Right lobe of liver (tissue), 6 donors: Measurements from ENCODE around the gene CYP20A1. TPM values are rescaled to one million over a fixed set of nuclear protein-coding genes. Genes with fewer than 3 reads are reported as not detected.

Experiments
- ATAC-seq, 4 donors: fragments of 200-7000 bp; cut with Tn5 transposase; one replicate each; pipeline ENCODE4 v1.9.1; 2020; ENCODE audit warnings: mild to moderate bottlenecking in 4 of 4, moderate library complexity in 4 of 4
- DNase-seq, 3 donors: peaks; one replicate each; pipeline ENCODE4 v3.0.0-alpha.2; 2020
- H3K27ac ChIP-seq, 3 donors: fragments of 200-600 bp; one replicate each; pipeline ENCODE4 v1.8.0; 2022
- H3K27me3 ChIP-seq, 2 donors: fragments of 200-600 bp; one replicate each; pipeline ENCODE4 v1.8.0; 2022
- H3K36me3 ChIP-seq, 4 donors: fragments of 200-600 bp; sonication (generic) in 1 of 4; one replicate each; pipeline versions ENCODE4 v1.5.1 to v1.8.0; 2017 to 2022; ENCODE audit warnings: control low read depth in 1 of 4
- H3K4me1 ChIP-seq, 4 donors: fragments of 200-600 bp; sonication (generic) in 1 of 4; one replicate each; pipeline versions ENCODE4 v1.5.1 to v1.8.0; 2017 to 2022; ENCODE audit warnings: control low read depth in 1 of 4
- H3K4me3 ChIP-seq, 3 donors: fragments of 200-600 bp; one replicate each; pipeline ENCODE4 v1.8.0; 2022
- H3K9me3 ChIP-seq, 4 donors: fragments of 200-600 bp; sonication (generic) in 1 of 4; one replicate each; pipeline versions ENCODE4 v1.5.1 to v1.8.0; 2017 to 2022; ENCODE audit warnings: control low read depth in 1 of 4
- CTCF ChIP-seq, 4 donors: fragments of 200-600 bp in 3 of 4; fragments of 450-650 bp in 1 of 4; IDR thresholded peaks; one replicate each; pipeline versions ENCODE4 v1.5.1 to v1.8.0; 2016 to 2022; ENCODE audit warnings: antibody characterized with exemption in 4 of 4, mild to moderate bottlenecking in 2 of 4
- POLR2A ChIP-seq: fragments of 450-650 bp; IDR thresholded peaks from one replicate; pipeline ENCODE4 v1.6.1; 2017; ENCODE audit warnings: antibody characterized with exemption, mild to moderate bottlenecking
- WGBS: methylation state at CpG from one replicate; pipeline ENCODE4 v1.1.6; 2018; ENCODE audit warnings: low coverage, low lambda C conversion rate; ENCODE audit not compliant: insufficient coverage; ENCODE audit errors: missing lambda C conversion rate; 5-methylcytosine and 5-hydroxymethylcytosine counted together
- intact Hi-C, 2 donors: fragments of 100-400 bp; cut with DNase I; formaldehyde crosslinking; loops; one replicate each; pipeline versions ENCODE4 v1.11.2 to v1.14.1; 2022
- small RNA-seq, 2 experiments: library from RNA; depleted of rRNA; stranded (forward); fragments of <200 nt; gene quantifications; one replicate each; pipeline ENCODE3, GENCODE V24; 2016
- total RNA-seq, 6 experiments: library from RNA; depleted of rRNA in 2 of 6; stranded (reverse); fragments of >200 nt in 2 of 6; fragmentation: NEBNext Ultra II Directional in 3 of 6; extraction: Animal tissue kit (Norgen Biotek cat#: 25700) in 3 of 6; gene quantifications; one replicate each; pipeline versions ENCODE4 v1.1.0 to v1.2.4, GENCODE V29; 2016 to 2023
- donor health status: DM: no; HTN: yes; CAD: no.
- donor health status: DM: no; HTN: no; CAD: no.
- donor health status: DM: no; HTN: no; CAD: no.
- donor health status: DM: no; HTN: yes; CAD: no.
- donor health status: DM: no; HTN: yes; CAD: no.

Gene CYP20A1
- total RNA-seq, 6 experiments from 2014 or later = 13.1 to 20.8 (median 16.4) TPM

GRCh38 chr2:203352604-203353255 is 113.9 kb downstream of the CYP20A1 start:
- H3K36me3 ChIP-seq = no peaks in the 10 kb centered on the region
- no peak for TF ChIP-seq POLR2A
- no peak for TF ChIP-seq CTCF (IDR thresholded peaks at IDR 0.05)
- no peak for ATAC-seq
- H3K27ac ChIP-seq = no peak overlapping the region
- DNase-seq = no peak
- intact Hi-C loops = no loop called here
- H3K27me3 ChIP-seq = no peaks in the 10 kb centered on the region
- H3K4me1 ChIP-seq = no peaks in the 10 kb centered on the region
- no peak overlapping the region for H3K4me3 ChIP-seq
- no peaks in the 10 kb centered on the region for H3K9me3 ChIP-seq
- 99% methylated on average over 5 of the region's 5 CpGs for WGBS

GRCh38 chr2:203354966-203355365 is 116.1 kb downstream of the CYP20A1 start:
- Histone ChIP-seq H3K27ac (no peak overlapping the region), H3K9me3 (no peaks in the 10 kb centered on the region), H3K27me3 (no peaks in the 10 kb centered on the region), H3K4me1 (no peaks in the 10 kb centered on the region), H3K36me3 (no peaks in the 10 kb centered on the region), H3K4me3 (no peak overlapping the region)
- DNase-seq (no peak), ATAC-seq (peak in 1 of 4 donors; percentile 12)
- intact Hi-C loops = no loop called here
- no peak for TF ChIP-seq POLR2A
- TF ChIP-seq CTCF (IDR thresholded peaks at IDR 0.05) = no peak
- WGBS = 60% methylated on average over 3 of the region's 3 CpGs

Small RNA genes lying within 50 kb of the gene (small RNA-seq; reads per million reads assigned to genes)
- 0 reads per million in 2 experiments for gene RN7SL670P

Other genes starting within 250 kb of the CYP20A1 start
- 10 to 100 TPM; 16.4 to 28.6 (median 21.9) TPM for gene NBEAL1, start 224.1 kb upstream of the CYP20A1 start, total RNA-seq
- 10 to 100 TPM in 3 of 6 experiments, 1 to 10 TPM in 3; 5.2 to 13.9 (median 8.9) TPM for gene ABI2, start 89.4 kb downstream of the CYP20A1 start, total RNA-seq